Measurements from ENCODE around the gene CLGN.

DNA sequence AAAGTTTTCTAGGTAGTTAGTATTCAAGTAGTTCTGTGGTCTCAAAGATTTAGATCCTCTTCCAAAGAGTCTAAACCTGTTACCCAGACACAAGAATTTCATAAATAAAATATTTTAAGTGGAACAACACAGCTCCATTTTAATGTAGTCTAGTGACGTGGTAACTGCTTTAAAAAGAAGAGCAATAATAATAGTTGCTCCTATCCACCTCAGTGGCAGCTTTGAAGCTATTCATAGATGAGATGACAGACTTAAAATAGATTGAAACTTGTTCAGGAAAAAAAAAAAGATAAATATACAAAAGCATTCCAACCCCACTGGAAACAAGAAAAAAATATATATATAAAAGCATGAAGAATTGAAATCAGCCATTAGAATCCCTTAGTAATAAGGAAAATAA is 39.4 kb downstream of the CLGN start:
- TF ChIP-seq CTCF (IDR thresholded peaks at IDR 0.05) (no peak), POLR2A (IDR thresholded peaks at IDR 0.05) (no peak)
